Liver (tissue), 9 donors: ENCODE measurements around the gene RHOV. TPM values are rescaled to one million over a fixed set of nuclear protein-coding genes. Genes with fewer than 3 reads are reported as not detected.

Experiments
- DNase-seq: peaks from one replicate; pipeline ENCODE4 v3.0.0-alpha.2; 2017; ENCODE audit warnings: low spot score
- H3K27ac ChIP-seq, 2 donors: one replicate each; pipeline ENCODE4 v1.7.0; 2013; ENCODE audit warnings: inconsistent platforms in 2 of 2, low read length in 2 of 2, control low read depth in 1 of 2, low read depth in 1 of 2, mild to moderate bottlenecking in 1 of 2
- H3K27me3 ChIP-seq, 4 donors: one replicate each; pipeline versions ENCODE4 v1.6.1 to v1.7.0; 2013; ENCODE audit warnings: low read length in 3 of 4, inconsistent platforms in 1 of 4, mild to moderate bottlenecking in 1 of 4, moderate library complexity in 1 of 4; ENCODE audit not compliant: control insufficient read depth in 4 of 4, insufficient read depth in 4 of 4
- H3K36me3 ChIP-seq, 4 donors: one replicate each; pipeline versions ENCODE4 v1.6.1 to v1.7.0; 2013; ENCODE audit warnings: low read length in 3 of 4, mild to moderate bottlenecking in 3 of 4, low read depth in 1 of 4, moderate library complexity in 1 of 4; ENCODE audit not compliant: control insufficient read depth in 4 of 4, insufficient read depth in 3 of 4
- H3K4me1 ChIP-seq, 4 donors: one replicate each; pipeline versions ENCODE4 v1.6.1 to v1.7.0; 2013; ENCODE audit warnings: low read length in 3 of 4, mild to moderate bottlenecking in 3 of 4, moderate library complexity in 1 of 4; ENCODE audit not compliant: control insufficient read depth in 4 of 4, insufficient read depth in 4 of 4
- H3K4me3 ChIP-seq, 3 donors: one replicate each; pipeline versions ENCODE4 v1.6.1 to v1.7.0; 2013; ENCODE audit warnings: low read length in 3 of 3, control low read depth in 1 of 3, low read depth in 1 of 3, mild to moderate bottlenecking in 1 of 3
- H3K9ac ChIP-seq, 2 donors: one replicate each; pipeline ENCODE4 v1.7.0; 2013; ENCODE audit warnings: low read length in 2 of 2, mild to moderate bottlenecking in 2 of 2, moderate library complexity in 2 of 2, control low read depth in 1 of 2, low read depth in 1 of 2
- H3K9me3 ChIP-seq, 4 donors: one replicate each; pipeline versions ENCODE4 v1.6.1 to v1.7.0; 2013; ENCODE audit warnings: low read length in 3 of 4; ENCODE audit not compliant: control insufficient read depth in 4 of 4
- EGR1 ChIP-seq, 2 donors: IDR thresholded peaks; 2 replicates each; pipeline ENCODE4 v1.6.1; 2016 to 2018; ENCODE audit warnings: antibody characterized with exemption in 2 of 2, low read depth in 2 of 2
- FOXA1 ChIP-seq: IDR thresholded peaks from 2 replicates; pipeline ENCODE4 v1.6.1; 2016; ENCODE audit warnings: antibody characterized with exemption
- FOXA2 ChIP-seq: IDR thresholded peaks from 2 replicates; pipeline ENCODE4 v1.6.1; 2016; ENCODE audit warnings: antibody characterized with exemption
- GABPA ChIP-seq, 2 donors: IDR thresholded peaks in 1 of 2; conservative IDR thresholded peaks in 1 of 2; 2 replicates each; pipeline ENCODE4 v1.6.1; 2016; ENCODE audit warnings: antibody characterized with exemption in 2 of 2, mild to moderate bottlenecking in 1 of 2, moderate library complexity in 1 of 2
- HNF4G ChIP-seq: IDR thresholded peaks from 2 replicates; pipeline ENCODE4 v1.6.1; 2016; ENCODE audit warnings: antibody characterized with exemption
- NR2F2 ChIP-seq: IDR thresholded peaks from 2 replicates; pipeline ENCODE4 v1.6.1; 2016; ENCODE audit warnings: antibody characterized with exemption
- RAD21 ChIP-seq, 2 donors: IDR thresholded peaks; 2 replicates each; pipeline ENCODE4 v1.6.1; 2016; ENCODE audit warnings: antibody characterized with exemption in 2 of 2, mild to moderate bottlenecking in 2 of 2
- RXRA ChIP-seq, 2 donors: IDR thresholded peaks; 2 replicates each; pipeline ENCODE4 v1.6.1; 2017 to 2018; ENCODE audit warnings: antibody characterized with exemption in 2 of 2, mild to moderate bottlenecking in 1 of 2
- SP1 ChIP-seq: IDR thresholded peaks from 2 replicates; pipeline ENCODE4 v1.6.1; 2018; ENCODE audit warnings: antibody characterized with exemption, mild to moderate bottlenecking
- TAF1 ChIP-seq: conservative IDR thresholded peaks from 2 replicates; pipeline ENCODE4 v1.6.1; 2016; ENCODE audit warnings: antibody characterized with exemption, mild to moderate bottlenecking
- YY1 ChIP-seq: IDR thresholded peaks from 2 replicates; pipeline ENCODE4 v1.6.1; 2016; ENCODE audit warnings: antibody characterized with exemption, mild to moderate bottlenecking
- ZBTB33 ChIP-seq: IDR thresholded peaks from 2 replicates; pipeline ENCODE4 v1.6.1; 2016; ENCODE audit warnings: antibody characterized with exemption
- WGBS: extraction: QIAGEN DNeasy Blood & Tissue Kit; methylation state at CpG from one replicate; pipeline ENCODE4 v1.1.7; 2013; 5-methylcytosine and 5-hydroxymethylcytosine counted together
- polyA plus RNA-seq, 2 donors: library from polyadenylated mRNA; stranded (reverse) in 1 of 2; unstranded in 1 of 2; fragments of 200-250 nt in 1 of 2; fragments of >200 nt in 1 of 2; fragmentation: Nextera tagmentation in 1 of 2; extraction: Ambion mirVana in 1 of 2; gene quantifications; one replicate each; pipeline versions ENCODE4 v1.2.1 to v1.2.3, GENCODE V29; 2013 to 2015
- total RNA-seq, 2 donors: library from RNA; depleted of rRNA; stranded (reverse); fragments of >200 nt; gene quantifications; one replicate each; pipeline ENCODE4 v1.2.3, GENCODE V29; 2014
- TF ChIP-seq, protein P1 (sequence below): IDR thresholded peaks from 2 replicates; pipeline ENCODE4 v1.6.1; 2016; ENCODE audit warnings: antibody characterized with exemption
- TF ChIP-seq, protein P2 (sequence below): IDR thresholded peaks from 2 replicates; pipeline ENCODE4 v1.6.1; 2016; ENCODE audit warnings: antibody characterized with exemption
- donor health status: healthy.
- donor health status: healthy.
- donor health status: healthy.
- donor health status: healthy.
- donor health status: healthy.

RHOV gene
- total and polyA plus RNA-seq, 4 donors, result 0.05 TPM; not detected in 3

DNA sequence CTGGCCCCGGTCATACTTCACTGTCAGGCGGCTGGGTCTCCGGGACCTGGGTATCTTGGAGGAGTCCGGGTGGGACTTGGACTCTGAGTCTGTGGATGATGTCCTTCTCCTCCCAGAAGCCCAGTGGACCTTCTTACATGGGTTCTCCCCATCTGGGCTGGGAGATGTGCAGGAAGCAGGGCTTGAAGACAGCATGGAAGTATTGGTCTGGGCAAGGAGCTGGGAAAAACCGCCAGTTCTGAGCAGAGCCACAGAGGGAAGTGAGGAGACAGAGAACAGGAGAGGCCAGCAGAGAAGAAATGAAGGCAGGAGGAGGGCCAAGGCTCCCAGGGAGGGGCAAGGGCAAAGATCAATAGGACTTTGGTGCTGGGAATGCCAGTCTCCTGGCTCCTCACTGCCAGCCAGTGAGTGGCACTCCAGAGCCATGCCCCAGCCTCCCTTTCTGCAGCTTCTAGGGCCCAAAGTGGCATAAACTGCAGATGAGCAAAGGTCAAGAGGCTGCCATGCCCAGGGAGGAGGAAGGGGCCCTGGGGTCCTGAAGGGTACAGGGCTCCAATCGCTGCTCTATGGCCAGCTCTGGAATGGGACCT, 45.5 kb downstream of the RHOV start, which contains the start of gene PPP1R14D:
TSS of gene PPP1R14D (minus strand) at position 262 of the 590 bp plus-strand sequence. CDS start at position 195, 67 bp downstream.
- TF ChIP-seq NR2F2, result no peak
- no peak for TF ChIP-seq YY1
- TF ChIP-seq TAF1, result no peak
- Histone ChIP-seq H3K27ac (no peak within 1 kb of the TSS), H3K9ac (no peak within 1 kb of the TSS), H3K4me3 (no peak within 1 kb of the TSS), H3K9me3 (no peaks in the 10 kb centered on the region), H3K27me3 (no peaks in the 10 kb centered on the region), H3K36me3 (no peaks in the 10 kb centered on the region), H3K4me1 (no peaks in the 10 kb centered on the region)
- DNase-seq, result no peak
- WGBS, result 88% methylated on average over 6 of the region's 6 CpGs

DNA sequence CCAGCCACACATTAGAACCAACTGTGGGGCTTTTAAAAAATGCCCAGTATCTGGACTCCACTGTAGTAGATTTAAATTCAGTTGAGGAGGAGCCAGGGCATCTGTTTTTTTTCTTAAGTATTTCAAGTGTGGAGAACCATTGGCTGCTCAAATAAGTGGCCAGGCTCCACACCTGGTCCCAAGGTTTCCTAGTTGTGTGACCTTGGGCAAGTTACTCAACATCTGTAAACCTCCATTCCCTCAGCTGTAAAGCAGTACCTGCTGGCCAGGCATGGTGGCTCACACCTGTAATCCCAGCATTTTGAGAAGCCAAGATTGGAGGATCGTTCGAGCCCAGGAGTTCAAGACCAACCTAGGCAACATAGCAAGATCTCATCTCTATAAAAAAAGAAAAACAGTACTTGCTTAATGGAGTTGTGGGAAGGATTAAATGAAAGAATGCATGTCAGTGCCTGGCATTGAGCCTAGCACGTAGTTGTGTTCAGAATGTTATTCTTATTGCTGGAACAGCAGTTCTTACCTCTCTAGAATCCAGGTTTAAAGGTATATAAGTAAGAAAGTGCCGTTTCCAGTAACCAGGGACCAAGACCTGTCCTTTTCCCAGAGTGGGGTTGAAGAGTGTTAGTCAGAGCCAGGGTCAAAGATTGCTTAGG, 47.5 kb downstream of the RHOV start:
- Histone ChIP-seq H3K27me3 (no peaks in the 10 kb centered on the region), H3K4me1 (no peaks in the 10 kb centered on the region), H3K9me3 (no peaks in the 10 kb centered on the region), H3K9ac (no peak overlapping the region), H3K4me3 (no peak overlapping the region), H3K27ac (no peak overlapping the region), H3K36me3 (no peaks in the 10 kb centered on the region)
- no peak for DNase-seq
- TF ChIP-seq EGR1 (IDR thresholded peaks at IDR 0.05; ENCODE audit: low read depth in 2 of 2), result no peak
- TF ChIP-seq FOXA1, result no peak
- no peak for TF ChIP-seq RAD21 (IDR thresholded peaks at IDR 0.05)
- TF ChIP-seq YY1, result no peak
- TF ChIP-seq GABPA (IDR thresholded peaks at IDR 0.05 in 1 of 2, conservative IDR thresholded peaks at IDR 0.05 in 1 of 2), result no peak
- TF ChIP-seq HNF4G, result no peak
- 91% methylated on average over 4 of the region's 4 CpGs for WGBS

GRCh38 chr15:40825661-40826422, 48.2 kb downstream of the RHOV start:
- no peak overlapping the region for H3K27ac ChIP-seq
- no peak for DNase-seq
- H3K36me3 ChIP-seq, result no peaks in the 10 kb centered on the region
- H3K4me3 ChIP-seq, result no peak overlapping the region
- WGBS, result 84% methylated on average over 5 of the region's 5 CpGs
- H3K27me3 ChIP-seq, result no peaks in the 10 kb centered on the region
- TF ChIP-seq SP1, result no peak
- TF ChIP-seq, protein P1, sequence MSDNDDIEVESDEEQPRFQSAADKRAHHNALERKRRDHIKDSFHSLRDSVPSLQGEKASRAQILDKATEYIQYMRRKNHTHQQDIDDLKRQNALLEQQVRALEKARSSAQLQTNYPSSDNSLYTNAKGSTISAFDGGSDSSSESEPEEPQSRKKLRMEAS, result no peak
- no peak for TF ChIP-seq RAD21 (IDR thresholded peaks at IDR 0.05)
- TF ChIP-seq FOXA1, result no peak
- no peaks in the 10 kb centered on the region for H3K9me3 ChIP-seq
- H3K9ac ChIP-seq, result no peak overlapping the region
- no peaks in the 10 kb centered on the region for H3K4me1 ChIP-seq

- Histone ChIP-seq H3K4me1 (no peaks in the 10 kb centered on the region), H3K36me3 (no peaks in the 10 kb centered on the region), H3K27me3 (no peaks in the 10 kb centered on the region), H3K9ac (no peak overlapping the region), H3K4me3 (no peak overlapping the region), H3K27ac (no peak overlapping the region), H3K9me3 (no peaks in the 10 kb centered on the region)
- 89% methylated on average over 1 of the region's 1 CpG for WGBS
- DNase-seq, result no peak
- no peak for TF ChIP-seq RXRA (IDR thresholded peaks at IDR 0.05)
- no peak for TF ChIP-seq SP1
- no peak for TF ChIP-seq HNF4G
- TF ChIP-seq FOXA2, result no peak
- TF ChIP-seq, protein P2, sequence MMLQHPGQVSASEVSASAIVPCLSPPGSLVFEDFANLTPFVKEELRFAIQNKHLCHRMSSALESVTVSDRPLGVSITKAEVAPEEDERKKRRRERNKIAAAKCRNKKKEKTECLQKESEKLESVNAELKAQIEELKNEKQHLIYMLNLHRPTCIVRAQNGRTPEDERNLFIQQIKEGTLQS, result no peak
- TF ChIP-seq NR2F2, result no peak
- TF ChIP-seq YY1, result no peak
- TF ChIP-seq ZBTB33, result no peak
Measured at GRCh38 chr15:40823572-40824343, 50.3 kb downstream of the RHOV start.
